Thyroid gland (tissue), 4 donors: ENCODE results near the gene SPA17. TPM values are rescaled to one million over a fixed set of nuclear protein-coding genes. Genes with fewer than 3 reads are reported as not detected.

Experiments
- DNase-seq, 2 donors: peaks; one replicate each; pipeline ENCODE4 v3.0.0-alpha.2; 2019
- H3K27ac ChIP-seq, 3 donors: fragments of 200-600 bp; sonication (generic); 1 replicate in 2 of 3; 2 replicates in 1 of 3; pipeline ENCODE4 v1.5.1; 2016 to 2019; ENCODE audit warnings: mild to moderate bottlenecking in 1 of 3, moderate library complexity in 1 of 3
- H3K27me3 ChIP-seq: fragments of 200-600 bp; sonication (generic); one replicate; pipeline ENCODE4 v1.5.1; 2019
- H3K36me3 ChIP-seq, 2 donors: fragments of 200-600 bp; sonication (generic); one replicate each; pipeline ENCODE4 v1.5.1; 2016 to 2019
- H3K4me1 ChIP-seq, 2 donors: fragments of 200-600 bp; sonication (generic); one replicate each; pipeline ENCODE4 v1.5.1; 2017 to 2019
- H3K4me3 ChIP-seq, 3 donors: fragments of 200-600 bp; sonication (generic); replicated peaks in 1 of 3; 1 replicate in 2 of 3; 2 replicates in 1 of 3; pipeline ENCODE4 v1.5.1; 2016; ENCODE audit warnings: mild to moderate bottlenecking in 1 of 3
- H3K9me3 ChIP-seq: fragments of 200-600 bp; sonication (generic); one replicate; pipeline ENCODE4 v1.5.1; 2017
- CTCF ChIP-seq, 6 experiments: fragments of 200-600 bp in 3 of 6; fragments of 450-650 bp in 3 of 6; sonication (generic) in 3 of 6; IDR thresholded peaks; one replicate each; pipeline ENCODE4 v1.5.1; 2016 to 2019; ENCODE audit warnings: antibody characterized with exemption in 6 of 6, mild to moderate bottlenecking in 2 of 6, inconsistent platforms in 1 of 6, moderate library complexity in 1 of 6
- POLR2A ChIP-seq, 2 donors: fragments of 450-650 bp; IDR thresholded peaks; one replicate each; pipeline ENCODE4 v1.6.1; 2017; ENCODE audit warnings: antibody characterized with exemption in 2 of 2, mild to moderate bottlenecking in 2 of 2, moderate library complexity in 1 of 2
- WGBS, 2 donors: methylation state at CpG; one replicate each; pipeline ENCODE4 v1.1.5; 2017; 5-methylcytosine and 5-hydroxymethylcytosine counted together
- intact Hi-C: fragments of 100-400 bp; cut with DNase I; formaldehyde crosslinking; loops from one replicate; pipeline ENCODE4 v1.15.1; 2023
- total RNA-seq, 4 donors: library from RNA; depleted of rRNA; stranded (reverse); fragments of >200 nt; gene quantifications; one replicate each; pipeline ENCODE4 v1.2.3, GENCODE V29; 2016

The SPA17 gene
- total RNA-seq, 4 donors from 2014 or later = 13.8 to 25.2 (median 23.6) TPM

- no peaks in the 10 kb centered on the region for H3K9me3 ChIP-seq
- H3K36me3 ChIP-seq = peaks cover 0 to 3% of the 10 kb centered on the region in 2 donors
- no peaks in the 10 kb centered on the region for H3K27me3 ChIP-seq
- peak; percentile 31 to 41 for DNase-seq
- 24% methylated on average over 8 of the region's 8 CpGs for WGBS, 2 donors
- no peak overlapping the region for H3K4me3 ChIP-seq
- no peak overlapping the region for H3K27ac ChIP-seq
- TF ChIP-seq POLR2A (IDR thresholded peaks at IDR 0.05) = no peak
- TF ChIP-seq CTCF (IDR thresholded peaks at IDR 0.05) = peak in 5 of 6 experiments; percentile 67 to 91 (median 80)
- H3K4me1 ChIP-seq = peaks cover 13 to 14% of the 10 kb centered on the region in 2 donors
- intact Hi-C loops = loop anchor here (2.0 to 10.0 kb wide), 3 partner anchors 123 to 196 kb away; partner anchors contain the start of gene ROBO3
These were observed 4.5 kb upstream of the SPA17 start for GRCh38 chr11:124669193-124669592.

- Histone ChIP-seq H3K9me3 (no peaks in the 10 kb centered on the region), H3K27me3 (no peaks in the 10 kb centered on the region), H3K36me3 (no peaks in the 10 kb centered on the region), H3K4me3 (no peak overlapping the region), H3K4me1 (peaks cover 18% of the 10 kb centered on the region in 2 donors), H3K27ac (no peak overlapping the region)
- intact Hi-C loops = loop anchor here (5.0 kb wide), 2 partner anchors 72 to 92 kb away; partner anchors contain the start of gene ESAM
- no peak for DNase-seq
- TF ChIP-seq POLR2A (IDR thresholded peaks at IDR 0.05) (no peak), CTCF (IDR thresholded peaks at IDR 0.05) (no peak)
- 60 to 69% methylated on average over 3 of the region's 3 CpGs for WGBS, 2 donors
These were observed 3.0 kb upstream of the SPA17 start for GRCh38 chr11:124670732-124671131.

- DNase-seq = no peak
- H3K9me3 ChIP-seq = no peaks in the 10 kb centered on the region
- WGBS, 2 donors = 42 to 46% methylated on average over 7 of the region's 7 CpGs
- H3K4me3 ChIP-seq = peak overlapping the region; percentile 31 to 69 (median 62)
- intact Hi-C loops = loop anchor here (5.0 kb wide), 2 partner anchors 70 to 90 kb away; partner anchors contain the start of gene ESAM
- peaks cover 18 to 25% of the 10 kb centered on the region in 2 donors for H3K4me1 ChIP-seq
- TF ChIP-seq CTCF (IDR thresholded peaks at IDR 0.05) (no peak), POLR2A (IDR thresholded peaks at IDR 0.05) (no peak)
- peak overlapping the region; percentile 73 to 89 (median 87) for H3K27ac ChIP-seq
- H3K36me3 ChIP-seq = no peaks in the 10 kb centered on the region
- H3K27me3 ChIP-seq = no peaks in the 10 kb centered on the region
These were observed 1.0 kb upstream of the SPA17 start for GRCh38 chr11:124672536-124673215.

GRCh38 chr11:124674168-124674517 lies 439 bp downstream of the SPA17 start:
- Histone ChIP-seq H3K4me3 (peak overlapping the region; percentile 31 to 69 (median 61)), H3K9me3 (no peaks in the 10 kb centered on the region), H3K27me3 (no peaks in the 10 kb centered on the region), H3K36me3 (no peaks in the 10 kb centered on the region), H3K4me1 (peaks cover 18 to 25% of the 10 kb centered on the region in 2 donors), H3K27ac (peak overlapping the region; percentile 75 to 89 (median 87))
- TF ChIP-seq CTCF (IDR thresholded peaks at IDR 0.05) (no peak), POLR2A (IDR thresholded peaks at IDR 0.05) (no peak)
- WGBS, 2 donors = 30% methylated on average over 18 of the region's 18 CpGs
- intact Hi-C loops = loop anchor here (5.0 kb wide), 2 partner anchors 68 to 88 kb away; partner anchors contain the start of gene ESAM
- no peak for DNase-seq

GRCh38 chr11:124674571-124674970 lies 867 bp downstream of the SPA17 start:
- TF ChIP-seq POLR2A (IDR thresholded peaks at IDR 0.05) (no peak), CTCF (IDR thresholded peaks at IDR 0.05) (no peak)
- Histone ChIP-seq H3K36me3 (no peaks in the 10 kb centered on the region), H3K9me3 (no peaks in the 10 kb centered on the region), H3K27ac (peak overlapping the region in 1 of 3 donors; percentile 87), H3K27me3 (no peaks in the 10 kb centered on the region), H3K4me1 (peaks cover 18 to 21% of the 10 kb centered on the region in 2 donors), H3K4me3 (peak overlapping the region in 2 of 3 donors; percentile 31 to 69)
- WGBS, 2 donors = 90 to 93% methylated on average over 5 of the region's 5 CpGs
- DNase-seq = no peak
- intact Hi-C loops = loop anchor here (5.0 kb wide), 2 partner anchors 68 to 88 kb away; partner anchors contain the start of gene ESAM
